OCI-LY7 (cell line): ENCODE results near the gene RSPH9. TPM values are rescaled to one million over a fixed set of nuclear protein-coding genes. Genes with fewer than 3 reads are reported as not detected.

Source experiments
- BruUV-seq: library from RNA; stranded (reverse); fragments of 400-500 nt; replicated peaks from 2 replicates; lab custom pipeline; 2021; lab: Mats Ljungman, UMichigan
- CTCF ChIA-PET: fragments of 300-600 bp; sonication (Branson Sonifier 250); formaldehyde crosslinking; loops from one replicate; lab custom pipeline; 2022; ENCODE audit warnings: antibody characterized with exemption; ENCODE audit not compliant: unreplicated experiment; lab: Charles Lee
- POLR2A ChIA-PET: fragments of 300-600 bp; sonication (Branson Sonifier 250); formaldehyde crosslinking; loops from one replicate; lab custom pipeline; 2022; ENCODE audit warnings: antibody characterized with exemption; lab: Charles Lee
- DNase-seq: peaks from one replicate; pipeline ENCODE4 v3.0.0-alpha.2; 2015; ENCODE audit warnings: low spot score
- H2AFZ ChIP-seq: fragments of 200-600 bp; sonication (generic), shearing (Covaris generic); 2 replicates; pipeline ENCODE4 v1.6.1; 2014; ENCODE audit warnings: mild to moderate bottlenecking, antibody characterized with exemption, low read length, moderate library complexity
- H3K27ac ChIP-seq: fragments of 200-600 bp; sonication (generic); 2 replicates; pipeline ENCODE4 v1.5.1; 2014; ENCODE audit warnings: mixed run types, low read depth, mild to moderate bottlenecking, moderate library complexity, low read length, inconsistent platforms; ENCODE audit not compliant: poor library complexity, severe bottlenecking
- H3K36me3 ChIP-seq: fragments of 200-600 bp; sonication (generic); 2 replicates; pipeline ENCODE4 v1.6.1; 2014; ENCODE audit warnings: mild to moderate bottlenecking, antibody characterized with exemption, low read length, moderate library complexity, mixed read lengths; ENCODE audit not compliant: insufficient read depth
- H3K4me1 ChIP-seq: fragments of 200-600 bp; sonication (generic); 2 replicates; pipeline ENCODE4 v1.5.1; 2014; ENCODE audit warnings: mild to moderate bottlenecking, low read length; ENCODE audit not compliant: insufficient read depth, poor library complexity, severe bottlenecking
- H3K4me2 ChIP-seq: fragments of 200-600 bp; sonication (generic); 2 replicates; pipeline ENCODE4 v1.6.1; 2014; ENCODE audit warnings: mild to moderate bottlenecking, low read length
- H3K4me3 ChIP-seq: fragments of 200-600 bp; sonication (generic); 2 replicates; pipeline ENCODE4 v1.5.1; 2014; ENCODE audit warnings: mild to moderate bottlenecking, low read depth, low read length; ENCODE audit not compliant: poor library complexity, severe bottlenecking
- H3K79me2 ChIP-seq: fragments of 200-600 bp; sonication (generic); 2 replicates; pipeline ENCODE4 v1.6.1; 2016; ENCODE audit warnings: low read depth, mild to moderate bottlenecking, low read length, moderate library complexity, mixed read lengths; ENCODE audit not compliant: insufficient read depth
- H3K9me2 ChIP-seq: fragments of 200-600 bp; sonication (generic); 2 replicates; pipeline ENCODE4 v1.6.1; 2016; ENCODE audit warnings: mild to moderate bottlenecking, low read length, mixed read lengths; ENCODE audit not compliant: insufficient read depth
- H3K9me3 ChIP-seq: fragments of 200-600 bp; sonication (generic); 2 replicates; pipeline ENCODE4 v1.6.1; 2014; ENCODE audit warnings: mild to moderate bottlenecking, mixed run types, low read length, mixed read lengths
- H4K20me1 ChIP-seq: fragments of 200-600 bp; sonication (generic); 2 replicates; pipeline ENCODE4 v1.6.1; 2014; ENCODE audit warnings: mild to moderate bottlenecking, antibody characterized with exemption, low read length, moderate library complexity, mixed read lengths; ENCODE audit not compliant: insufficient read depth
- EZH2phosphoT487 ChIP-seq: fragments of 200-600 bp; sonication (generic); IDR thresholded peaks from 2 replicates; pipeline ENCODE4 v1.6.1; 2018; ENCODE audit warnings: low read depth, borderline replicate concordance, mild to moderate bottlenecking, mixed run types, antibody characterized with exemption, low read length, moderate library complexity, mixed read lengths
- intact Hi-C: fragments of 100-400 bp; cut with micrococcal nuclease; formaldehyde crosslinking; loops from one replicate; pipeline ENCODE4 v1.10.0; 2022; ENCODE audit not compliant: unreplicated experiment
- total RNA-seq, 2 experiments: library from RNA; depleted of rRNA in 1 of 2; stranded (reverse); fragments of >200 nt in 1 of 2; shearing (Covaris generic) in 1 of 2; gene quantifications; 2 replicates each; pipeline ENCODE4 v1.2.3, GENCODE V29; 2014 to 2022
- TF ChIP-seq, protein P1 (sequence below): fragments of 200-600 bp; sonication (generic); conservative IDR thresholded peaks from 2 replicates; pipeline ENCODE4 v1.5.1; 2014; ENCODE audit warnings: mild to moderate bottlenecking, antibody characterized with exemption, low read length, moderate library complexity, mixed read lengths

Gene RSPH9
- total RNA-seq, 2 experiments from 2014 or later = 0.28 TPM; not detected in 1

DNA sequence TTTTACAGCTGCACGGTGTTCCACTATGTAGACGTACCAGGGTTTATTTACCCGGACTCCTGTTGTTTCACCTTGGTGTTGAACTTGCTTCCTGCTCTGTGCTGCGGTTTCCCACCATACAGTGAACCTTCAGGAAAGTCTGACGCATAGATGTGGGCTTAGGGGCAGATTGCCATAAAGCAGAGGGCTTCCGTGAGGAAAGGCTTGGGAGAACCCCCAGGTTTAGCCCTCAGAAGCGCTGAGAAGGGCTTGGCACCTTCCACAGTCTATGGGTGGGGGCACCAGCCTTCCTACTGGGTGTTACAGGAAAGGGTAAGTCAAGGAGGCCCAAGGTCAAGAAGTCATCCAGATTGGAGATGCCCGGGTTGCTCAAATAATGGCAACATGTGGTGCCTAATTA, 62.0 kb downstream of the RSPH9 start:
- peaks cover 84% of the 10 kb centered on the region for H3K4me1 ChIP-seq
- BruUV-seq = no TSS peak
- intact Hi-C loops = loop anchor here (1.0 to 10.0 kb wide), 5 partner anchors 9 to 518 kb away; partner anchors contain the start of genes MRPS18A and SLC29A1

DNA sequence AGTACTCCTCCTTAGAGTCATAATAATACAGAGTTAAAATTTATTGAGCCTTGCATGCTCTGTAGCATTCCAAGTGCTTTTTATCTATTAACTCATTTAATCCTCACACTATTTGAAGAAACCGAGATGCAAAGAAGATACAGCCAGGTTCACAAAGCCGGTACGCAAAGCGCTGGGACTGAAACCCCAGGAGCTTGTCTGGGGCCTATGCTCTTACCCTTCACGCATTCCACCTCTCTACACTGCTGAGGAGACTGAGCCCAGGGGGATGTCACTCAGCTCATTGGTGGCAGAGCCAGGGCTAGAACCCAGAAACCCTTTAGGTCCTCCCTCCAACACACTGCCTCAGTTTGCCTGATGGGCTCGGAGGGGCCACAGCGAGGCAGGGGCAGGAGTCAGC, 62.4 kb downstream of the RSPH9 start:
- ChIA-PET CTCF (interaction anchor here (1.6 kb wide), 1 partner anchor 19 kb away, joined by 3 read pairs; no protein-coding TSS in a partner anchor), POLR2A (interaction anchor here (1.0 to 5.1 kb wide), 3 partner anchors 15 to 63 kb away, joined by 3 to 44 read pairs (median 13); partner anchors contain the start of genes MRPS18A and VEGFA)
- H3K79me2 ChIP-seq = no peaks in the 10 kb centered on the region
- no peak overlapping the region for H3K4me3 ChIP-seq
- BruUV-seq = no TSS peak
- H4K20me1 ChIP-seq = no peaks in the 10 kb centered on the region
- H3K4me2 ChIP-seq = peak overlapping the region; percentile 86
- no peaks in the 10 kb centered on the region for H3K9me3 ChIP-seq
- no peak overlapping the region for H2AFZ ChIP-seq
- no peak for DNase-seq
- H3K4me1 ChIP-seq = peaks cover 82% of the 10 kb centered on the region
- H3K9me2 ChIP-seq = no peaks in the 10 kb centered on the region
- intact Hi-C loops = loop anchor here (2.0 to 10.0 kb wide), 3 partner anchors 38 to 518 kb away; partner anchors contain the start of gene SLC29A1
- H3K36me3 ChIP-seq = no peaks in the 10 kb centered on the region
- H3K27ac ChIP-seq = no peak overlapping the region
- no peak for TF ChIP-seq EZH2phosphoT487
- TF ChIP-seq, protein P1, sequence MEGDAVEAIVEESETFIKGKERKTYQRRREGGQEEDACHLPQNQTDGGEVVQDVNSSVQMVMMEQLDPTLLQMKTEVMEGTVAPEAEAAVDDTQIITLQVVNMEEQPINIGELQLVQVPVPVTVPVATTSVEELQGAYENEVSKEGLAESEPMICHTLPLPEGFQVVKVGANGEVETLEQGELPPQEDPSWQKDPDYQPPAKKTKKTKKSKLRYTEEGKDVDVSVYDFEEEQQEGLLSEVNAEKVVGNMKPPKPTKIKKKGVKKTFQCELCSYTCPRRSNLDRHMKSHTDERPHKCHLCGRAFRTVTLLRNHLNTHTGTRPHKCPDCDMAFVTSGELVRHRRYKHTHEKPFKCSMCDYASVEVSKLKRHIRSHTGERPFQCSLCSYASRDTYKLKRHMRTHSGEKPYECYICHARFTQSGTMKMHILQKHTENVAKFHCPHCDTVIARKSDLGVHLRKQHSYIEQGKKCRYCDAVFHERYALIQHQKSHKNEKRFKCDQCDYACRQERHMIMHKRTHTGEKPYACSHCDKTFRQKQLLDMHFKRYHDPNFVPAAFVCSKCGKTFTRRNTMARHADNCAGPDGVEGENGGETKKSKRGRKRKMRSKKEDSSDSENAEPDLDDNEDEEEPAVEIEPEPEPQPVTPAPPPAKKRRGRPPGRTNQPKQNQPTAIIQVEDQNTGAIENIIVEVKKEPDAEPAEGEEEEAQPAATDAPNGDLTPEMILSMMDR = no peak

More for the DNA sequence above, 62.0 kb downstream of the RSPH9 start:
- Histone ChIP-seq H3K4me3 (peak overlapping the region; percentile 59), H3K79me2 (no peaks in the 10 kb centered on the region), H3K36me3 (no peaks in the 10 kb centered on the region), H3K27ac (no peak overlapping the region), H2AFZ (no peak overlapping the region), H4K20me1 (no peaks in the 10 kb centered on the region), H3K9me2 (no peaks in the 10 kb centered on the region), H3K4me2 (peak overlapping the region; percentile 86), H3K9me3 (no peaks in the 10 kb centered on the region)
- ChIA-PET POLR2A (interaction anchor here (1.0 to 5.1 kb wide), 4 partner anchors 8 to 63 kb away, joined by 3 to 44 read pairs (median 24); partner anchors contain the start of genes MRPS18A and VEGFA), CTCF (interaction anchor here (1.1 to 1.6 kb wide), 2 partner anchors 18 to 63 kb away, joined by 3 read pairs; partner anchors contain the start of gene VEGFA)
- TF ChIP-seq, protein P1 = no peak
- no peak for TF ChIP-seq EZH2phosphoT487
- no peak for DNase-seq

DNA sequence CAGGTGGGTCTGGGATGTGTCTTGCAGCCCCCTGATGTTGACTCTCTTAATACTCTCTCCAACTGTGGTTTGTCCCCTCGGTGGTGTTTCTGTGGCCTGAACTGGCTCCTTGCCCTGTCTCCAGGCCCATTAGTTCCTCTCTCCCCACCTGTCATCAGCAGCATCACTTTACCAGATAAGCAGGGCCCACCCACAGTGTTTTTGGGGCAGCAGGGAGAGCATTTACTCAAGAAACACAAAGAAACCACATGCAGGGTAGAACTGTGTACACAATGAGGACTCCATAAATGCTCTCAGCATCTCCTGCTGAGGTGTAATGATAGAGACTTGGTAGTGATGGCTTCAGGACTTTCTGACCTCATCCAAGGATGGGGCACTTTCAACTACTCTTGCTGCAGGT, 62.9 kb downstream of the RSPH9 start:
- no peaks in the 10 kb centered on the region for H4K20me1 ChIP-seq
- ChIA-PET CTCF (no interaction called here), POLR2A (interaction anchor here (1.0 kb wide), 1 partner anchor 62 kb away, joined by 3 read pairs; the partner anchor contains the start of gene VEGFA)
- H3K27ac ChIP-seq = no peak overlapping the region
- no peaks in the 10 kb centered on the region for H3K9me3 ChIP-seq
- BruUV-seq = no TSS peak
- H3K36me3 ChIP-seq = no peaks in the 10 kb centered on the region
- H3K4me3 ChIP-seq = no peak overlapping the region
- peak overlapping the region; percentile 86; the same call in 1 of the 2 replicates for H3K4me2 ChIP-seq
- peaks cover 82% of the 10 kb centered on the region for H3K4me1 ChIP-seq
- no peaks in the 10 kb centered on the region for H3K79me2 ChIP-seq
- H3K9me2 ChIP-seq = no peaks in the 10 kb centered on the region
- DNase-seq = no peak
- no peak overlapping the region for H2AFZ ChIP-seq
- intact Hi-C loops = loop anchor here (2.0 to 10.0 kb wide), 3 partner anchors 39 to 517 kb away; partner anchors contain the start of gene SLC29A1
- TF ChIP-seq, protein P1 = no peak
- no peak for TF ChIP-seq EZH2phosphoT487
